Activated T-cell treated with anti-CD3 and anti-CD28 coated beads, Interleukin-2, amount 50 U/mL, for 24 hours (primary cell): ENCODE results near the gene CCNY.
A peak's percentile ranks its signal among the peaks of the same experiment; 100 is the strongest.
"Not testable (repeated sequence)": the region's sequence is repeated elsewhere in the genome, so short reads cannot be mapped to it uniquely, and the experiment has no call there.

Source experiments
- DNase-seq: peaks from one replicate; pipeline ENCODE4 v3.0.0-alpha.2; 2020
- H3K27ac Mint-ChIP-seq: 2 replicates; pipeline ENCODE4 v1.8.0; 2020; ENCODE audit warnings: mild to moderate bottlenecking, mixed read lengths
- H3K27me3 Mint-ChIP-seq: 2 replicates; pipeline ENCODE4 v1.8.0; 2020; ENCODE audit warnings: mixed read lengths
- H3K36me3 Mint-ChIP-seq: 2 replicates; pipeline ENCODE4 v1.8.0; 2020; ENCODE audit warnings: low read depth, mixed read lengths
- H3K4me1 Mint-ChIP-seq: 2 replicates; pipeline ENCODE4 v1.8.0; 2020; ENCODE audit warnings: low read depth, mixed read lengths
- H3K4me3 Mint-ChIP-seq: 2 replicates; pipeline ENCODE4 v1.8.0; 2020; ENCODE audit warnings: mild to moderate bottlenecking, moderate library complexity, mixed read lengths
- H3K9me3 Mint-ChIP-seq: 2 replicates; pipeline ENCODE4 v1.8.0; 2020; ENCODE audit warnings: mixed read lengths

The CCNY gene

GRCh38 chr10:35336084-35336831 lies at the start of gene CCNY:
Gene CCNY (plus strand): TSS chr10:35336509. CDS start chr10:35337054, 545 bp downstream.
- peaks cover 39% of the 10 kb centered on the region for H3K36me3 Mint-ChIP-seq
- peaks cover 2% of the 10 kb centered on the region for H3K9me3 Mint-ChIP-seq
- no peaks in the 10 kb centered on the region for H3K27me3 Mint-ChIP-seq
- DNase-seq = peak; percentile 87
- H3K4me1 Mint-ChIP-seq = peaks cover 72% of the 10 kb centered on the region
- peak within 1 kb of the TSS; percentile 91 for H3K27ac Mint-ChIP-seq
- H3K4me3 Mint-ChIP-seq = peak within 1 kb of the TSS; percentile 90

GRCh38 chr10:35289198-35289597 lies 47.1 kb upstream of the CCNY start:
- no peak overlapping the region for H3K4me3 Mint-ChIP-seq
- no peaks in the 10 kb centered on the region for H3K27me3 Mint-ChIP-seq

GRCh38 chr10:35294506-35294905 lies 41.8 kb upstream of the CCNY start:
- Mint-ChIP-seq H3K27ac (no peak overlapping the region), H3K4me1 (no peaks in the 10 kb centered on the region), H3K4me3 (no peak overlapping the region), H3K9me3 (no peaks in the 10 kb centered on the region), H3K27me3 (peaks cover 9% of the 10 kb centered on the region), H3K36me3 (no peaks in the 10 kb centered on the region)
- no peak for DNase-seq

More at GRCh38 chr10:35289198-35289597, 47.1 kb upstream of the CCNY start:
- no peaks in the 10 kb centered on the region for H3K4me1 Mint-ChIP-seq
- no peaks in the 10 kb centered on the region for H3K36me3 Mint-ChIP-seq
- DNase-seq = no peak
- H3K27ac Mint-ChIP-seq = no peak overlapping the region
- H3K9me3 Mint-ChIP-seq = no peaks in the 10 kb centered on the region

GRCh38 chr10:35299016-35299415 lies 37.3 kb upstream of the CCNY start:
- no peak overlapping the region for H3K4me3 Mint-ChIP-seq
- no peaks in the 10 kb centered on the region for H3K9me3 Mint-ChIP-seq
- no peaks in the 10 kb centered on the region for H3K36me3 Mint-ChIP-seq
- H3K27ac Mint-ChIP-seq = no peak overlapping the region
- no peak for DNase-seq
- peaks cover 13% of the 10 kb centered on the region for H3K27me3 Mint-ChIP-seq
- H3K4me1 Mint-ChIP-seq = no peaks in the 10 kb centered on the region

GRCh38 chr10:35300063-35300699 lies 36.1 kb upstream of the CCNY start:
- no peak for DNase-seq
- Mint-ChIP-seq H3K4me1 (no peaks in the 10 kb centered on the region), H3K36me3 (no peaks in the 10 kb centered on the region), H3K9me3 (no peaks in the 10 kb centered on the region), H3K4me3 (no peak overlapping the region), H3K27me3 (peaks cover 14% of the 10 kb centered on the region), H3K27ac (no peak overlapping the region)

GRCh38 chr10:35304649-35305048 lies 31.7 kb upstream of the CCNY start:
- no peaks in the 10 kb centered on the region for H3K36me3 Mint-ChIP-seq
- H3K27ac Mint-ChIP-seq = no peak overlapping the region
- no peaks in the 10 kb centered on the region for H3K9me3 Mint-ChIP-seq
- DNase-seq = no peak
- H3K4me1 Mint-ChIP-seq = no peaks in the 10 kb centered on the region
- H3K27me3 Mint-ChIP-seq = peaks cover 35% of the 10 kb centered on the region
- no peak overlapping the region for H3K4me3 Mint-ChIP-seq

GRCh38 chr10:35306852-35307251 lies 29.5 kb upstream of the CCNY start:
- Mint-ChIP-seq H3K9me3 (no peaks in the 10 kb centered on the region), H3K36me3 (no peaks in the 10 kb centered on the region), H3K27me3 (peaks cover 38% of the 10 kb centered on the region), H3K4me3 (no peak overlapping the region), H3K4me1 (no peaks in the 10 kb centered on the region), H3K27ac (no peak overlapping the region)
- no peak for DNase-seq

GRCh38 chr10:35307297-35307696 lies 29.0 kb upstream of the CCNY start:
- Mint-ChIP-seq H3K36me3 (no peaks in the 10 kb centered on the region), H3K27ac (no peak overlapping the region), H3K27me3 (peaks cover 38% of the 10 kb centered on the region), H3K9me3 (no peaks in the 10 kb centered on the region), H3K4me1 (no peaks in the 10 kb centered on the region), H3K4me3 (no peak overlapping the region)
- no peak for DNase-seq

GRCh38 chr10:35308809-35309208 lies 27.5 kb upstream of the CCNY start:
- H3K4me1 Mint-ChIP-seq = no peaks in the 10 kb centered on the region
- H3K27me3 Mint-ChIP-seq = peaks cover 37% of the 10 kb centered on the region

GRCh38 chr10:35314142-35314541 lies 22.2 kb upstream of the CCNY start:
- H3K4me1 Mint-ChIP-seq, H3K27ac Mint-ChIP-seq: not testable (repeated sequence)

More at GRCh38 chr10:35308809-35309208, 27.5 kb upstream of the CCNY start:
- H3K4me3 Mint-ChIP-seq = no peak overlapping the region
- H3K9me3 Mint-ChIP-seq = peaks cover 6% of the 10 kb centered on the region
- DNase-seq = no peak
- peaks cover 4% of the 10 kb centered on the region for H3K36me3 Mint-ChIP-seq
- H3K27ac Mint-ChIP-seq = no peak overlapping the region

GRCh38 chr10:35315235-35315634 lies 21.1 kb upstream of the CCNY start:
- not testable (repeated sequence) for H3K27ac Mint-ChIP-seq, H3K27me3 Mint-ChIP-seq, H3K4me1 Mint-ChIP-seq, DNase-seq, H3K4me3 Mint-ChIP-seq
- Mint-ChIP-seq H3K36me3 (peaks cover 54% of the 10 kb centered on the region), H3K9me3 (peaks cover 18% of the 10 kb centered on the region)

More at GRCh38 chr10:35314142-35314541, 22.2 kb upstream of the CCNY start:
- H3K27me3 Mint-ChIP-seq, H3K4me3 Mint-ChIP-seq, DNase-seq: not testable (repeated sequence)
- Mint-ChIP-seq H3K36me3 (peaks cover 49% of the 10 kb centered on the region), H3K9me3 (peaks cover 18% of the 10 kb centered on the region)

GRCh38 chr10:35316218-35316967 lies 19.9 kb upstream of the CCNY start:
- H3K4me1 Mint-ChIP-seq = peaks cover 3% of the 10 kb centered on the region
- H3K27ac Mint-ChIP-seq = no peak overlapping the region
- peaks cover 64% of the 10 kb centered on the region for H3K36me3 Mint-ChIP-seq
- H3K27me3 Mint-ChIP-seq = no peaks in the 10 kb centered on the region
- H3K9me3 Mint-ChIP-seq = peaks cover 18% of the 10 kb centered on the region
- H3K4me3 Mint-ChIP-seq = no peak overlapping the region
- no peak for DNase-seq

- Mint-ChIP-seq H3K36me3 (peaks cover 79% of the 10 kb centered on the region), H3K4me3 (no peak overlapping the region), H3K27me3 (no peaks in the 10 kb centered on the region), H3K4me1 (peaks cover 5% of the 10 kb centered on the region), H3K27ac (no peak overlapping the region), H3K9me3 (peaks cover 15% of the 10 kb centered on the region)
- DNase-seq = no peak
Observed at GRCh38 chr10:35318551-35318950, 17.8 kb upstream of the CCNY start.

GRCh38 chr10:35320341-35320740 lies 16.0 kb upstream of the CCNY start:
- Mint-ChIP-seq H3K36me3 (peaks cover 75% of the 10 kb centered on the region), H3K27me3 (no peaks in the 10 kb centered on the region), H3K4me1 (peaks cover 9% of the 10 kb centered on the region), H3K27ac (no peak overlapping the region), H3K9me3 (peaks cover 5% of the 10 kb centered on the region), H3K4me3 (no peak overlapping the region)
- no peak for DNase-seq

GRCh38 chr10:35322636-35323035 lies 13.7 kb upstream of the CCNY start:
- Mint-ChIP-seq H3K9me3 (peaks cover 2% of the 10 kb centered on the region), H3K36me3 (peaks cover 61% of the 10 kb centered on the region), H3K27ac (no peak overlapping the region), H3K4me1 (peaks cover 14% of the 10 kb centered on the region), H3K4me3 (no peak overlapping the region), H3K27me3 (no peaks in the 10 kb centered on the region)
- no peak for DNase-seq
